Right lobe of liver (tissue), 6 donors: ENCODE measurements around the gene IGFALS. TPM values are rescaled to one million over a fixed set of nuclear protein-coding genes. Genes with fewer than 3 reads are reported as not detected.
"Not testable (repeated sequence)": the region's sequence is repeated elsewhere in the genome, so short reads cannot be mapped to it uniquely, and the experiment has no call there.

ENCODE experiments used
- ATAC-seq, 4 donors: fragments of 200-7000 bp; cut with Tn5 transposase; one replicate each; pipeline ENCODE4 v1.9.1; 2020; ENCODE audit warnings: mild to moderate bottlenecking in 4 of 4, moderate library complexity in 4 of 4
- DNase-seq, 3 donors: peaks; one replicate each; pipeline ENCODE4 v3.0.0-alpha.2; 2020
- H3K27ac ChIP-seq, 3 donors: fragments of 200-600 bp; one replicate each; pipeline ENCODE4 v1.8.0; 2022
- H3K27me3 ChIP-seq, 2 donors: fragments of 200-600 bp; one replicate each; pipeline ENCODE4 v1.8.0; 2022
- H3K36me3 ChIP-seq, 4 donors: fragments of 200-600 bp; sonication (generic) in 1 of 4; one replicate each; pipeline versions ENCODE4 v1.5.1 to v1.8.0; 2017 to 2022; ENCODE audit warnings: control low read depth in 1 of 4
- H3K4me1 ChIP-seq, 4 donors: fragments of 200-600 bp; sonication (generic) in 1 of 4; one replicate each; pipeline versions ENCODE4 v1.5.1 to v1.8.0; 2017 to 2022; ENCODE audit warnings: control low read depth in 1 of 4
- H3K4me3 ChIP-seq, 3 donors: fragments of 200-600 bp; one replicate each; pipeline ENCODE4 v1.8.0; 2022
- H3K9me3 ChIP-seq, 4 donors: fragments of 200-600 bp; sonication (generic) in 1 of 4; one replicate each; pipeline versions ENCODE4 v1.5.1 to v1.8.0; 2017 to 2022; ENCODE audit warnings: control low read depth in 1 of 4
- CTCF ChIP-seq, 4 donors: fragments of 200-600 bp in 3 of 4; fragments of 450-650 bp in 1 of 4; IDR thresholded peaks; one replicate each; pipeline versions ENCODE4 v1.5.1 to v1.8.0; 2016 to 2022; ENCODE audit warnings: antibody characterized with exemption in 4 of 4, mild to moderate bottlenecking in 2 of 4
- POLR2A ChIP-seq: fragments of 450-650 bp; IDR thresholded peaks from one replicate; pipeline ENCODE4 v1.6.1; 2017; ENCODE audit warnings: antibody characterized with exemption, mild to moderate bottlenecking
- WGBS: methylation state at CpG from one replicate; pipeline ENCODE4 v1.1.6; 2018; ENCODE audit warnings: low coverage, low lambda C conversion rate; ENCODE audit not compliant: insufficient coverage; ENCODE audit errors: missing lambda C conversion rate; 5-methylcytosine and 5-hydroxymethylcytosine counted together
- intact Hi-C, 2 donors: fragments of 100-400 bp; cut with DNase I; formaldehyde crosslinking; loops; one replicate each; pipeline versions ENCODE4 v1.11.2 to v1.14.1; 2022
- total RNA-seq, 6 experiments: library from RNA; depleted of rRNA in 2 of 6; stranded (reverse); fragments of >200 nt in 2 of 6; fragmentation: NEBNext Ultra II Directional in 3 of 6; extraction: Animal tissue kit (Norgen Biotek cat#: 25700) in 3 of 6; gene quantifications; one replicate each; pipeline versions ENCODE4 v1.1.0 to v1.2.4, GENCODE V29; 2016 to 2023
- donor health status: DM: no; HTN: yes; CAD: no.
- donor health status: DM: no; HTN: no; CAD: no.
- donor health status: DM: no; HTN: no; CAD: no.
- donor health status: DM: no; HTN: yes; CAD: no.
- donor health status: DM: no; HTN: yes; CAD: no.

Gene IGFALS
- total RNA-seq, 6 experiments from 2014 or later: 38.7 to 124 (median 85.3) TPM

DNA sequence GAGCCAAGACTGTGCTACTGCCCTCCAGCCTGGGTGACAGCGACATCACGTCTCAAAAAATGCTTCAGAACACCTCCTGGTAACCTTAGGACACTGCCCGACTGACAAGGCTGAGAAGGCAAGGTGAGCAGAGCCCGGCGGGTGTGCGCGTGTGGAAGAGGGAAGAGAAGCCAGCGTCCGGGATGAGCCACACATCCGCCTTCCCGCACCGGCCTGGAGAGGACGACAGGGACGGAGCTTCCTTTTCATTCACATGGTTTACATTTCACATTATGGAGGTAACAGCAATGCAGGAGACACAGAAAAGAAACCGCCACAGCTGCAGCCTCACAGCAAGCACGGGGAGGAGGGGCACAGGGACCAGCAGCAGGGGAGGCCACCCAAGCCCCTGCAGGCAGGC is 16.6 kb upstream of the IGFALS start:
- DNase-seq: no peak
- H3K4me3 ChIP-seq: no peak overlapping the region
- intact Hi-C loops: no loop called here

DNA sequence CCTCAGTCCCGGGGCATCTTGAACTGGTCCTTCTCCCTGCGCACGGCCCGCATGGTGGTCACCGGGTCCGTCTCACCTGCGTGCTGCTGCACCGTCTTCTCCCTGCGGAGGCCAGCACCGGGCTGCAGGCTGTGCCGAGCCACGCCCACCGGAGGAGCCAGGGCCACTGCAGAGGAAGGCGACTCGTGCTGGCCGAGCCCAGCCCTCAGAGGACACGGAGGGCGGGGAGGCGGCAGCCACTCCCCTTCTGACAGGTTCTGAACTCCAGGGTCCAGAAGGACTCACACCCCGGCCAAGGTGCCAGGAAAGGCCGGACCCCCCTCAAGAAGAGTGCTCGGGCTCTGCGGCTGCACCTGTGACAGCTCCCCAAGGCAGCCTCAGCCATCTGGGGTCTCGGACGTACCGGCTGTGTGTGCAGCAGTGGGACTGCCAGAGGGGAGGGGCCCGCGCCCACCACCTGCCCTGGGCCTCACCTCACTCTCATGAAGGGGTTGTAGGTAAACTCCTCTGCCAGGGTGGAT is 15.8 kb upstream of the IGFALS start:
- no peak overlapping the region for H3K27ac ChIP-seq
- no peak overlapping the region for H3K4me3 ChIP-seq
- peaks cover 0 to 43% (median 24%) of the 10 kb centered on the region in 4 donors for H3K36me3 ChIP-seq
- peak in 1 of 4 donors; percentile 4 for ATAC-seq
- peaks cover 0 to 5% (median 0%) of the 10 kb centered on the region in 4 donors for H3K4me1 ChIP-seq
- H3K9me3 ChIP-seq: no peaks in the 10 kb centered on the region
- intact Hi-C loops: no loop called here
- WGBS: 96% methylated on average over 5 of the region's 28 CpGs
- no peak for TF ChIP-seq CTCF (IDR thresholded peaks at IDR 0.05)
- no peak for TF ChIP-seq POLR2A
- H3K27me3 ChIP-seq: no peaks in the 10 kb centered on the region
- DNase-seq: no peak

More for the DNA sequence above, 16.6 kb upstream of the IGFALS start:
- Histone ChIP-seq H3K27ac (no peak overlapping the region), H3K9me3 (no peaks in the 10 kb centered on the region), H3K4me1 (peaks cover 0 to 5% (median 0%) of the 10 kb centered on the region in 4 donors), H3K27me3 (no peaks in the 10 kb centered on the region), H3K36me3 (peaks cover 0 to 46% (median 27%) of the 10 kb centered on the region in 4 donors)
- ATAC-seq: no peak
- WGBS: 80% methylated on average over 3 of the region's 16 CpGs
- TF ChIP-seq CTCF (IDR thresholded peaks at IDR 0.05): no peak
- no peak for TF ChIP-seq POLR2A

DNA sequence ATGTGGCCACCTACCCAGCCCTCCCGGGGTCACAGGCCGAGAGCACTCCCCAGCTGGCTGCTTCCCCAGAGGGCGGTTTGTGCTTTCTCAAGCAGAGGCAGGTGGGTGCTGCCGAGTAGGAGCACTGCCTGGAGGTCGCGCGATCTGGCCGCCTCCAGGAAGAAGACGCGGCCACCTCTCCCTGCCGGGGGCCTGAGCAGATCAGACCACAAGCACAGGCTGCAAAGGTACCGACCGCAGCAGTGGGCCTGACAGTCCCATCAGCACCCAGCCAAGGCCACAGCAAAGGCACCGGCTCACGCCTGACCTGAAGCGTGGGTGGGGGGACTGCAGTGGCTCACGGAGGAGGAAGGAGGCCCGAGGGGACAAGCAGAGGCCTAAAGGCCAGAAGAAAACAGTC is 15.2 kb upstream of the IGFALS start:
- Histone ChIP-seq H3K4me1 (peaks cover 0 to 5% (median 0%) of the 10 kb centered on the region in 4 donors), H3K27me3 (no peaks in the 10 kb centered on the region), H3K27ac (no peak overlapping the region), H3K4me3 (no peak overlapping the region), H3K9me3 (no peaks in the 10 kb centered on the region), H3K36me3 (peaks cover 0 to 39% (median 22%) of the 10 kb centered on the region in 4 donors)
- no peak for TF ChIP-seq CTCF (IDR thresholded peaks at IDR 0.05)
- TF ChIP-seq POLR2A: no peak
- WGBS: 89% methylated on average over 6 of the region's 18 CpGs
- intact Hi-C loops: no loop called here
- DNase-seq (no peak), ATAC-seq (no peak)

- ATAC-seq (no peak), DNase-seq (no peak)
- H3K4me3 ChIP-seq: no peak overlapping the region
- H3K36me3 ChIP-seq: peaks cover 0 to 31% (median 22%) of the 10 kb centered on the region in 4 donors
- no peaks in the 10 kb centered on the region for H3K9me3 ChIP-seq
- intact Hi-C loops: no loop called here
- TF ChIP-seq POLR2A (no peak), CTCF (IDR thresholded peaks at IDR 0.05) (no peak)
- 75% methylated on average over 4 of the region's 10 CpGs for WGBS
- H3K27me3 ChIP-seq: no peaks in the 10 kb centered on the region
- H3K4me1 ChIP-seq: no peaks in the 10 kb centered on the region
- no peak overlapping the region for H3K27ac ChIP-seq
Measured at GRCh38 chr16:1807626-1808025, 14.1 kb upstream of the IGFALS start.

GRCh38 chr16:1800701-1801100 is 7.2 kb upstream of the IGFALS start:
- Histone ChIP-seq H3K4me3 (no peak overlapping the region), H3K9me3 (no peaks in the 10 kb centered on the region), H3K27ac (no peak overlapping the region), H3K36me3 (no peaks in the 10 kb centered on the region), H3K27me3 (no peaks in the 10 kb centered on the region), H3K4me1 (no peaks in the 10 kb centered on the region)
- intact Hi-C loops: no loop called here
- ATAC-seq: no peak
- WGBS: 74% methylated on average over 8 of the region's 10 CpGs
- no peak for DNase-seq
- no peak for TF ChIP-seq POLR2A
- TF ChIP-seq CTCF (IDR thresholded peaks at IDR 0.05): no peak

- H3K27me3 ChIP-seq, H3K4me3 ChIP-seq, H3K36me3 ChIP-seq, intact Hi-C loops, ATAC-seq, DNase-seq, H3K9me3 ChIP-seq, H3K27ac ChIP-seq: not testable (repeated sequence)
- WGBS: 73% methylated on average over 2 of the region's 5 CpGs
- peaks cover 0 to 13% (median 0%) of the 10 kb centered on the region in 4 donors for H3K4me1 ChIP-seq
Measured at GRCh38 chr16:1799263-1799662, 5.8 kb upstream of the IGFALS start.
